ENCODE results near the gene TDRD9. TPM values are rescaled to one million over a fixed set of nuclear protein-coding genes. Genes with fewer than 3 reads are reported as not detected.
A peak's percentile ranks its signal among the peaks of the same experiment; 100 is the strongest.

Gene TDRD9
- total RNA-seq, 1 donor from 2014 or later, result 4.3 TPM

DNA sequence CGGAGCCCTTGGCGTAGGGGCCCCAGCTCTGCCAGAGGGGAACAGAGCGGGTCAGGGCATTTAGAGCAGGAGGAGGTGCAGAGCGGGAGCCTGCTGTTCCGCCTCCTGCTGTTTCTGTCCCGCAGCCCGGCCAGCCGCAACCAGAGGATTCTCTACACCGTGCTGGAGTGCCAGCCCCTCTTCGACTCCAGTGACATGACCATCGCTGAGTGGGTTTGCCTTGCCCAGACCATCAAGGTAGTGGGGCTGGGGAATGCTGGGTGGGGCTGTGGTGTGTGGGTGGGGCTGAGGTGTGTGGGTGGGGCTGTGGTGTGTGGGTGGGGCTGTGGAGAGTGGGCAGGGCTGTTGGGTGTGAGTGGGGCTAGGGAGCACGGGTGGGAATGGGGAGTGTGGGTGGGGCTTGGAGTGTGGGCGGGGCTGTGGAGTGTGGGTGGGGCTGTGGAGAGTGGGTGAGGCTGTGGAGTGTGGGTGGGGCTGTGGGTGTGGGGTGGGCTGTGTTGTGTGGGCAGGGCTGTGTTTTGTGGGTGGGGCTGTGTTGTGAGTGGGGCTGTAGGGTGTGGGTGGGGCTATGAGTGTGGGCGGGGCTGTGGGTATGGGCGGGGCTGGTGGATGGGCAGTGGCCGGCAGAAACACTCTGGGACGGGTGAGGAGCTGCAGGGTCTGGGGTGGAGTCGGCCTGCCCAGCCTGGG is 165.3 kb downstream of the TDRD9 start:
- DNase-seq, result peak; percentile 8

DNA sequence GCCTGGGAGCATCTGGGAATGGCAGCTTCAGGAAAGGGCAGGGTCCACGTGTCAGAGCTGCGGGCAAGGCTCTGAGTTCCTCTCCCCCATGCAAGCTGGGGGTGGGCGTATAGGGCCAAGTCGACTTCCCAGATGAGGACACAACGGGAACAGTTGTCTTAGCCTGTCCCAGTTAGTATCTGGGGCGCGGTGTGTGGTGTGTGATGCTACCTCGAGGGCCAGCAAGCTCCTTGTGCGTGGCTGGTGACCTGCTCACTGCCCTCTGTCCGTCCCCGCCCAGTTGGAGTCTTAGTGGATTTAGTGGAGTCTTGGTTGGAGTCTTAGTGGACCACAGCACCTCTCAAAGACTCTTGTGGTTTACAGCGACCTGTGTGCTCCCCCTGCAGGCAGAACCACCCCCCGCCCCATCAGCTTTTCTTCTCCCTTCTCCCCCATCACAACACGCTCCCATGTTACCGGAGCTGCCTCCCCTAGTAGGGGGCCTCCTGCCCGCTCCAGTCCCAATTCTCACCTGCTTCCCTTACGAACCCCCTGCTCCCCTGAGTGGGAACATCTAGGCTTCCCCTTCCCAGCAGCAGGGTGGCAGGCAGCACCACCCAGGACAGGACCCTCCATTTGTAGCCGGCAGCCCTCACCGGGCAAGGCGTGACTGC is 165.9 kb downstream of the TDRD9 start:
- peak; percentile 6 for DNase-seq

DNA sequence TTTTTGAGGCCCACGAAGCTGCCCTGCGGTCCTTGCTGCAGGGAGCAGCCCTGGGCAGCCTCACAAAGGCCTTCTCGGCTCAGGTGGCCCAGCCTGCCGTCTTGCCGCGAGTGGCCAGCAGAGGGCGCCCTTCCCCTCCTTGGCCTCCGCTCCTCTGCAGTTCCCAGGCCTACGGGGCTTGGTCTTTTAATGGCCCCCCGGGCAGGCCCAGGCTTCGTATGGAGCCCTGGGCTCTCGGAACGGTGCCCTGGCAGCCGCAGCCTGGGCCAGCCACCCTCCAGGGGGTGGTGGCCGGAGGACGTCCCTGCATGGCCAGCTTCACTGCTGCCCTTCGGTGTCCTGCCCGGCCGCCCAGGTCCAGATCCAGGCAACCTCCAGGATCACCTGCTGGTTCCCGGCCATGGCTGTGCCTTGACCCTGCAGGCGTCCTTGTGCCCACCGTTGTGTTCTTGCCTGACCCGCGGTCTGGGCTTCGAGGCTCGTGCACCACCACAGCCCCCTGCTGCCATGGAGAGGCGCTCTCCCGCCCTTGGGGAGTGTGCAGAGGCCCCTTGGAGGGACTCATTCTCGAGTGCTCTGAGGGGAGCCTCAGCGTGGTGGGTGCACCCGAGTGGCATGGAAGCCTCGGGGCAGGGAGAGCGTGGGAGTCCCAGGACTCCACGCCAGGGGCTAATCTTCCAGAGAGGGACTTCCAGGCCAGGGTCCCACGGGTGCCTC is 166.6 kb downstream of the TDRD9 start:
- DNase-seq, result peak; percentile 75

DNA sequence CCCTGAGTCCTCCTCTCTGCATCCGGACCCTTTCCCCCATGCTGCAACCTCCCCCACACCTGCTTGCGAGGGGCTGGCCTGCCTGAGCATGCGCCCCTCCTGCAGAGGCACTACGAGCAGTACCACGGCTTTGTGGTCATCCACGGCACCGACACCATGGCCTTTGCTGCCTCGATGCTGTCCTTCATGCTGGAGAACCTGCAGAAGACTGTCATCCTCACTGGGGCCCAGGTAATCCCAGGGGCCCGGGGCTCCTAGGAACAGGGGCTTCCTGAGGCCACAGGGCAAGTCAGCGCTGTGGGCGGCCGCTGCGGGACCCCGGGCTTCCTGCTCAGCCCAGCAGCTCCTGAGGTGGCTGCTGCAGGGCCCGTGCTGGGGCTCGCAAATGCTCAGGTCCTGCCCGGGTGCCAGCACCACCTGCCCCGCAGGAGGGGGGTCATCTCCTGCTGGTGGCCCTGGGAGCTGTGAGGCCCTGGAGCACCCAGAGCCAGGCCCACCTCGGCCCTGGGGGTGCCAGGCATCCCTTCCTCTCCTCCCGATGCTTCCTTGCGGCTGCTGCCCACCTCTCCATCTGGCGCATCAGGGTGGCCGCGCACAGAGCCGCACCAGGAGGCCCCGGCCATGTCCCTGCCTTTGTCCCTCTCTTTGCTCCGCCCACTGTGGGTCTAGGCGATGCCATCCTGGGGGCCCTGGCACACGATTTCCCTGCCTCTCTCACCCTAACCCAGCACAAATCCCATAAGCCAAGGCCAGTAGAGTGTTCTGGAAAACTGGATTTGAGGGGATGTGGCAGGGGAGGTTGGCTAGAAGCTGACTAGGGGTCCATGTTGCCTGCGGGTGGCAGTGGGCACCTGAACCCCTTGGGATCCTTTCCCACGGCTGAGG is 167.4 kb downstream of the TDRD9 start:
- DNase-seq, result no peak

DNA sequence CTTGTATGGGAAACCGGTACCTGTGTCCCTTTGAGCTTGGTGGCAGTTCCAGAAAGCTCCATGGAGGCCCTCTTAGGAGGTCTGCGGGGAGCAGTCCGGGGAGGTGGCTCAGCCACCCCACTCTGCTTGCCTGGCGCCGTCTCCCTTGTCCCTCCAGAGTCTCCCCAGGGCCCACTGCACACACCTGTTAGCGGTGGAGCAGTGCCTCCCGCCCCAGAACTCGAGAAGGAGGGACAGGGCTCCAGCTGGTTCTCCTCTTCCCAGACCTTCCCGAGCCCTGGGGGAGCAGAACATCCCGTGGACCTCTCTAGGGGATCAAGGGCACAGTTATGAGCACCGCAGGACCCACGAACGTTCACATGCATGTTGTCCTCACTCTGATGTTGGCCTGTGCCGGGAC is 168.1 kb downstream of the TDRD9 start:
- DNase-seq, result no peak

DNA sequence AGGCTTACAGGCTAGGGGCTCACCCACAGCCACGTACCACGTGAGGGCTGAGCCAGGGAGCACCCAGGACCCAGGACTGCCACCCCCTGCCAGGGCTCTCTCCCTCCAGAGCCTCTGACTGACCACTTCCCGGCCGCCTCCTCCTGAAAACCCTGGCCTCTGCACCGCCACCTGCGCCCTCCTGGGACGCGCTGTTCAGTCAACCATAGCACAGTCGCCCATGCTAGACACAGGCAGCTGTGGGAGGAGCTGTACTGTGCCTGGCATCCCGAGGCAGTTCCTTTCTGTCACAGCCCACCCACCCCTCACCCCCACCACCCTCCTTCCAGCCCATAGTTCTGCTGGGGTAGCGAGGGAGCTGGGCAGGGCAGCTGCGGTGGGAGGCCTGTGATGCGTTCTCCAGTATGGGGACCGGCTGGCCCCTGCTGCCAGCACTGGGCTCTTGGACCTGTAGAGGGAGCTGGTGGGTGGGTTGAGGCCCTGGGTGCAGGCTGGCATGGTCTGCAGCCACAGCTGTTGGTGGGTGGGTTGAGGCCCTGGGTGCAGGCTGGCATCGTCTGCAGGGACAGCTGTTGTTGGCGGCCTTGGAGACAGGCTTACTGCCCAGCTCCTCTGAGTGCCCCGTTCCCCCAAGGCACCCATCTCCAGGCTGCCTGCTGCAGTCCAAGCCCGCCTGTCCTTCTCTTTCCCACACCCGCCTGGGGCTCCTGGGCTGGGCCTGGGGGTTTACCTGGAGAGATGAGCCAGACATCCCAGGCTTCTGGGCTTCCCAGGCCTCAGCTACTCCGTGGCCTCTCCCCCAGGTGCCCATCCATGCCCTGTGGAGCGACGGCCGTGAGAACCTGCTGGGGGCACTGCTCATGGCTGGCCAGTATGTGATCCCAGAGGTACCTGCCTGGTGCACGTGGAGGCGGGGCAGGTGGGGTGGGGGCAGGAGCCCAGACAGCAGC is 168.8 kb downstream of the TDRD9 start:
- peak; percentile 11 for DNase-seq

DNA sequence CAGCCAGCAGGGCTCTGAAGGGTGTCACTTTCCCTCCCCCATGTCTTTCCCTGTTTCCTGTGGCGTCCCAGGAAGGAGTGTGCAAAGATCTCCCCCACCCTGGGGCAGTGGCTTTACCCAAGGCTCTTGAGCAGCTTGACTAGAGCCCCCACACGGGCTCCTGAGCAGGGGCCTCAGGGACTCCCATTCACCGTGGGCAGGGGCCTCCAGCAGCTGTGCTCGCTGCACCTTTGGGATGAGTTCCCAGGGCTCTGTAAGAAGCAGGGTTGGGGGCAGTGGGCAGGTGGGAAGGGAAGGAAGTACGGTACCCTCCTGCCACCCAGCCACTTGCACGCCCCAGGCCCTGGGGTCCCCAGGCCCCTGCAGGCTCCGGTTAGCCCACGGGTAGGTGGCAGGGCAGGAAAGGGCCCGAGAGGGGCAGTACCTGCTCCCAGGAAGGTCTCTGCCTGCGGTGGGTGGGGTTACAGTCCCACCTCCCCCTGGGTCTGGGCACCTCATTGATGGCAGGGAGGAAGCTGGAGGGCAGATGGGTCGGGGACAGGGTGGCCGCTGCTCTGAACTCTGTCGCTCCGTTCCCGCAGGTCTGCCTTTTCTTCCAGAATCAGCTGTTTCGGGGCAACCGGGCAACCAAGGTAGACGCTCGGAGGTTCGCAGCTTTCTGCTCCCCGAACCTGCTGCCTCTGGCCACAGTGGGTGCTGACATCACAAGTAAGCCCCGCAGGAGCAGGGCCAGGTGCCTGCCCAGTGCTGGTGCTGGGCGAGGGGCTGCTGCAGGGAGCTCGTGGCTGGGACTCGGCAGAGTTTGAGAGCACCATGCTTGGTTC is 170.2 kb downstream of the TDRD9 start:
- DNase-seq, result no peak

DNA sequence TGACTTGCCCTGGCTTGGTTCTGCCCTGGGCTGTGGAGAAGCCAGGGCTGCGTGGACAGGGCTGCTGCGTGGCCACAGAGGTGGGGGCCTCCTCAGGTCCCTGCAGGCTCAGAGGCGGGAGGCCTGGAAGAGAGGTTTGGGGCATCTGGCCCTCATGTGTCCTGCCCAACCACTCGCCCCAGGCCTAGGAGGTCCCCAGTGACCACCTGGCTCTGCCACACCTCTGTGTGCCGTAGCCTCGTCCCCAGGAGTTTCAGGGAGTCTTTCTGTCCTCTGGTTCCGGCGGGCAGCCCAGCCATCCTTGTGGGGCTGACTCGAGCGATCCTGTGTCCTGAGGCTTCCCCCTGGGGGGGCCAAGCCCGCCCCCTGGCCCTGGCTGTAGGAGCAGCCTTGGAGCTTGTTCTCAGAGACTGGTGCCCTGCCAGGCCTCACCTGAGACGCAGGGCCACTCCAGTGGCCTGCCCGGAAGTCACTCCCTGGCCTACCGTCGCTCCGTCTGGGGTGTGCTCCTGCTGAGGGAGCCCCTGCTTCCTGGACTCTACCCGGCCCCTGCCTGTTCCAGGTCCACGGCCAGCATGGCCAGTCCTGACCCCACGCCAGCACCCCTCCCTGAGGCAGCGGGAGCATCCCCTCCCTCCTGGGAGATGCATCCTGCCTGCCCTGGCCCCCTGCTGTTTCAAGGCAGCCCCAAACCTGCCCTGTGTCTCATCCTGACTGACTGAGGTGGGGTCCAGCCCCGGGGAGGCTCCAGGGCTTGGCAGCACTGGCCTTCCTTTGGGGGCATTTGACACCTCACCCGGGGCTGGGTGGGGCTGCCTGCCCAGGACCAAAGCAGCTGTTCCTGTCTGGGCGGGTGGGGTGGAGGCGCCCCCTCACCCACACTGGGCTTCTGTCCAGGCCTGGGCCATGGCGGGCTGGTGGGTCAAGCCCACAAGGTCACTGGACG is 171.1 kb downstream of the TDRD9 start:
- DNase-seq, result no peak

DNA sequence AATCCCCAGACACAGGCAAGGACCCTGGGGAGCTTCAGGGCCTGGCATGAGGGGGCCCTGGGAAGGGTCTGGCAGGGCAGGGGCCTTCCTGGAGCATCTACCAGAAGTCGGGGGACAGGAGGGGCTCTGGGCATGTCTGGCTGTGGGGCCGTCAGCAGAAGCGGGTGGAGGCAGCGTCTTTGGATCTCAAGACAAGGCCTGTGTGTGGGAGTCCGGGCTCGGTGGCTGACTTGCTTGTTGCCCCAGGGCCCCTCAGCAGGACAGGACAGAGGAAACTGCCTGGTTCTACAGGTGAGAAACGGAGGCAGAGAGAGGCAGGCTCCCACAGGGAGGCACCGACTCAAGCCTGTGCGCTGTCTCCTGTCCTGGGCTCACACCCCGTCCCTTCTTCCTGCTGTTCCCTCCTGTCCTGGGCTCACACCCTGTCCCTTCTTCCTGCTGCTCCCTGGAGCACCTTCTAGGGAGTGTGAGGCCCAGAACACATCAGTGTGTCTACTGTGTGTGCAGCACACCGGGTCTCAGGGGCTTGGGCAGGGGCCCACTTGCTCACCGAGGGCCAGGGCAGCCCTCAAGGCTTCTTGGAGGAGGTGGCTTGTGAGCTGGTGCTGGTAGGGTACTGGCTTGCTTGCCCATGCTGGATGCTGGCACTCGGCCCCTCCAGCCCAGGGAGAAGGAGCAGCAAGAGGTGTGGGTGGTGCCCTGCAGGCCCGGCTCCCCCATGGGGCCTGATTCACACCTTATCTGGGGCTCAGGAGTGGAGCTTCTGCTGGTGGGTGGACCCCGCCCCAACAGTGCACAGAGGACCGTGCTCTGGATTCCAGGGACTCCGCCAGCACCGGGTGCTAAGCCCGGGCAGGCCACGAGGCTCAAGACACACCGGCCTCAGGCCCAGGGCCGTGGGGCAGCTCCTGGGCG is 172.2 kb downstream of the TDRD9 start:
- no peak for DNase-seq

DNA sequence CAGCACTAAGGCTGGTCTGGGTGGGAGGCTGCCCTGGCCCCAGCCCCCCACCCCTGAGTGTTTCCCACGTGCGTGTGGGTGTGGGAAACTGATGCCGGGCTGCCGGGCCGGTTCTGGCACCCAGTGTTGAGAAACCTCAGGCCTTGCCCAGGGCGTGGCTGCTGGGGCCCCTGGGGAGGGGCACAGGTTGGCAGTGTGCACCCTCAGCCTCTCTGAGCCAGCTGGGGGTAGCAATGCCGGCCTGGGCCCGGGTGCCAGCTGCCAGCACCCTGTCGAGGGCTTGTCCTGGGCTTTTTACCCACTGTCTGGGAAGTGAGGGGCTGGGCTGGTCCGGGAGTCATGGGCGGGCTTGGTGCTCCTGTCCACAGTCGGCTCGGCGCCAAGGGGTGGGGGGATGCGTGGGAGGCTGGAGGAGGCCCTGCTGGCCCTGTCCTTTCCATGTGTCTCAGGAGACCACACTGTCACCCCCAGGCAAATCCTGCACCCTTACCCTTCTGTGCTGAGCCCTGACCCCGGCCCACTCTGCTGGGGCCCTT is 172.9 kb downstream of the TDRD9 start:
- DNase-seq, result no peak

DNA sequence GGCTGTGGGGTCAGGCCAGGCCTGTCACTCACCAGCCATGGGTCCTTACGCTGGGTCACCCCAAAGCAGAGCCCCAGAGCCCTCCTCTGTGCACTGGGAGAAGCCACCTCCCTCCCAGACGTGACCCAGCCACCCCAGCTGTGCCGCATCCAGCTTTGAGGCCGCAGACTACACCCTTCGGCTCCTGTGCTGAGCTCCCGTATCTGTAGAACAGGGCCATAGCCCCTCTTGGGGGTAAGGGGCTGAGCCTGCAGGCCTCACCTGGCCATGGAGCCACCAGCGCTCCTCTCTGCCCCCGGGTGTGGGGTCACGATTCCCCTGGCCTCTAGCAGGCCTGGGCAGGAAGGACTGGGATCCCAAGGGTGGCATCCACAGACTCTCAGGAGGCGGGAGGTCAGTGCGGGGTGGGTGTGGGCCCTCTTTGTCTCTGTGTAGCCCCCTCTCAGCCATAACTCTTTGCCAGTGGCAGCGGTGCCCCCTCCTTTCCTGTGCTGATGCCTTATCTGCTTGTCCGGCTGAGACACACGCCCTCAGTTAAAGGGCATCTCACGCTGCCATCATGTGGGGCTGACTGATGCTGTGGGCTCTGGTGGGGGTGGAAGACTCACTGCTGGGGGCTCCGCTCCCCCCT is 173.5 kb downstream of the TDRD9 start:
- DNase-seq, result no peak

Other genes with a start within 250 kb of the TDRD9 start
- gene XRCC3, start 213.0 kb upstream of the TDRD9 start, total RNA-seq, result 18.2 and 26.9 TPM in 2 replicates
- 108 and 138 TPM in 2 replicates for gene ZFYVE21, start 212.6 kb upstream of the TDRD9 start, total RNA-seq
- gene PPP1R13B, start 80.9 kb upstream of the TDRD9 start, total RNA-seq, result 20.9 and 27.5 TPM in 2 replicates
- gene RD3L, start 14.1 kb downstream of the TDRD9 start, total RNA-seq, result not detected in 2 replicates
- gene ASPG, start 157.2 kb downstream of the TDRD9 start, total RNA-seq, result under 0.01 TPM in 1 of 2 replicates, not detected in the other
- gene KIF26A, start 210.1 kb downstream of the TDRD9 start, total RNA-seq, result 23.8 and 31.8 TPM in 2 replicates

Data from dermis blood vessel endothelial cell (primary cell).